K562 (cell line): ENCODE results near the gene NEMF. TPM values are rescaled to one million over a fixed set of nuclear protein-coding genes. Genes with fewer than 3 reads are reported as not detected.

Experiments
- ETV6 ChIP-seq, 3 experiments: fragments of 150-350 bp in 1 of 3; sonication (generic) in 1 of 3; formaldehyde crosslinking in 1 of 3; IDR thresholded peaks; 2 replicates each; pipeline versions ENCODE4 v1.6.1 to v1.8.0; 2014 to 2022; ENCODE audit warnings: borderline replicate concordance in 2 of 3, low read depth in 2 of 3, antibody characterized with exemption in 1 of 3, low read length in 1 of 3, mild to moderate bottlenecking in 1 of 3, missing genetic modification reagents in 1 of 3
- RBFOX2 ChIP-seq: fragments of 200-400 bp; formaldehyde crosslinking; IDR thresholded peaks from 2 replicates; pipeline ENCODE4 v1.6.1; 2017; ENCODE audit warnings: low read depth, mild to moderate bottlenecking, low read length, moderate library complexity
- SAP30 ChIP-seq: fragments of 200-600 bp; sonication (generic); IDR thresholded peaks from 2 replicates; pipeline ENCODE4 v1.6.1; 2012; ENCODE audit warnings: borderline replicate concordance, low read depth, mild to moderate bottlenecking, moderate library complexity, low read length, control low read depth, inconsistent platforms; ENCODE audit not compliant: insufficient read depth, poor library complexity, severe bottlenecking
- SIRT6 ChIP-seq: IDR thresholded peaks from one replicate; pipeline ENCODE4 v1.6.1; 2012; ENCODE audit warnings: low read depth, mild to moderate bottlenecking, control low read depth, inconsistent platforms, low read length, moderate library complexity
- polyA plus RNA-seq, 8 experiments: library from polyadenylated mRNA; depleted of rRNA in 4 of 8; stranded (reverse) in 5 of 8; unstranded in 3 of 8; fragments of >200 nt; fragmentation: Nextera tagmentation in 2 of 8; fragmentation: Illumina TruSeq in 1 of 8; extraction: Ambion mirVana in 2 of 8; extraction: Trizol in 1 of 8; gene quantifications; 2 replicates each; pipeline versions ENCODE4 v1.2.1 to v1.2.3, GENCODE V29; 2011 to 2014; ENCODE audit warnings: inconsistent platforms in 1 of 8, missing spikeins in 1 of 8
- total RNA-seq, 7 experiments: library from RNA; depleted of rRNA in 6 of 7; stranded (reverse); fragments of >200 nt in 6 of 7; fragmentation: Illumina TruSeq in 2 of 7; extraction: Trizol in 2 of 7; gene quantifications; 2 replicates each; pipeline versions ENCODE4 v1.2.1 to v1.2.3, GENCODE V29; 2011 to 2021; ENCODE audit warnings: low replicate concordance in 1 of 7
- TF ChIP-seq, protein P1 (sequence below), 2 experiments: fragments of 450-650 bp in 1 of 2; sonication (generic) in 1 of 2; formaldehyde crosslinking in 1 of 2; IDR thresholded peaks; 2 replicates each; pipeline versions ENCODE4 v1.7.1 to v1.9.0; 2016 to 2022; ENCODE audit warnings: inconsistent platforms in 1 of 2, mild to moderate bottlenecking in 1 of 2, missing genetic modification reagents in 1 of 2
- TF ChIP-seq, protein P2 (sequence below), 2 experiments: fragments of 150-350 bp in 1 of 2; IDR thresholded peaks; 2 replicates each; pipeline ENCODE4 v1.6.1; 2012 to 2016; ENCODE audit warnings: low read depth in 2 of 2, low read length in 2 of 2, mild to moderate bottlenecking in 1 of 2, moderate library complexity in 1 of 2
- TF ChIP-seq, protein P3 (sequence below): sonication (generic); formaldehyde crosslinking; IDR thresholded peaks from 2 replicates; pipeline ENCODE4 v1.8.0; 2022; ENCODE audit warnings: mild to moderate bottlenecking, missing genetic modification reagents
- TF ChIP-seq, protein P4 (sequence below): fragments of 200-800 bp; sonication (Bioruptor generic); IDR thresholded peaks from 2 replicates; pipeline ENCODE4 v1.6.1; 2017; ENCODE audit warnings: missing genetic modification characterization, missing compliant biosample characterization

The NEMF gene
- total and polyA plus RNA-seq, 9 of the 15 experiments (the other 6 are each of a cell fraction or from before 2014, with no cell fraction given) = 38.8 to 94.4 (median 61.0) TPM

DNA sequence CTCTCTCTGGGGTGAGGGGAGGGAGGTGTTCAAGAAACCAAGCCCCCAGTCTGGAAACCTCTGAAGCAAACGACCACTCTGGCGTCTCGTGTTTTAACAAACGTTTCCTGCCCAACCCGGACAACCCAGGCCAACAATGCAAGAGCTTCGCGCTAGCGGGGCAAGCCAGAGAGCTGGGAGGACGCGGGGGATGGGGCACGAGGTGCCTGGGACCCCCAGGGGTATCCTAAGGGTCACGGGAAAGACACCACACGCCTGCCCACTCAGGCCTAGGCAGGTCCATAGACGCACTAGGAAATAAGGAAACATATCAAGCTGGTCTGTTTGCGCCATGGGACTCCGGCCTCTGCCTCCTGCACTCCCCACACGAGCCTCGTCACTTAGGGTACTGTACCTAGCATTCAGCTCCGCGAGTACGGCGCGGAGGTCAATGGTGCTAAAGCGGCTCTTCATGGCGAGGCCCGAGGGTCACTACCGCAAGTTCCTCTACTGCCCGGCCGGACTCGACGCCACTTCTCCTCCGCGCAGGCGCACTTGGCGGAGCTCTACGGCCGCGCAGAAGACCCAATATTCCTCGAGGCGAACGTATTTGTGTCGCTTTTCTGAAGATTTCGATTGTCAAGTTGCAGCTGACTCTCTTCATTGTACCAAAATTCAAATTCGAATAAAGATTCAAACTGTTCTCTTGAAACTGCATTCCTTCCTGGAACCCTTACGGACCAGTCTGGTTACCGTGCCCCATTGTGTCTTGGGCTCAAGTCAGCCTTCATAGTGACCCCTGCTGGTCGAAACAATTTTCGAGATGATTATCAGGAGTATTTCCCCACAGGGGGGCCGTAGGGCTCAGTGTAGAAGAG lies at the start of gene NEMF (continued):
- TF ChIP-seq, protein P1, sequence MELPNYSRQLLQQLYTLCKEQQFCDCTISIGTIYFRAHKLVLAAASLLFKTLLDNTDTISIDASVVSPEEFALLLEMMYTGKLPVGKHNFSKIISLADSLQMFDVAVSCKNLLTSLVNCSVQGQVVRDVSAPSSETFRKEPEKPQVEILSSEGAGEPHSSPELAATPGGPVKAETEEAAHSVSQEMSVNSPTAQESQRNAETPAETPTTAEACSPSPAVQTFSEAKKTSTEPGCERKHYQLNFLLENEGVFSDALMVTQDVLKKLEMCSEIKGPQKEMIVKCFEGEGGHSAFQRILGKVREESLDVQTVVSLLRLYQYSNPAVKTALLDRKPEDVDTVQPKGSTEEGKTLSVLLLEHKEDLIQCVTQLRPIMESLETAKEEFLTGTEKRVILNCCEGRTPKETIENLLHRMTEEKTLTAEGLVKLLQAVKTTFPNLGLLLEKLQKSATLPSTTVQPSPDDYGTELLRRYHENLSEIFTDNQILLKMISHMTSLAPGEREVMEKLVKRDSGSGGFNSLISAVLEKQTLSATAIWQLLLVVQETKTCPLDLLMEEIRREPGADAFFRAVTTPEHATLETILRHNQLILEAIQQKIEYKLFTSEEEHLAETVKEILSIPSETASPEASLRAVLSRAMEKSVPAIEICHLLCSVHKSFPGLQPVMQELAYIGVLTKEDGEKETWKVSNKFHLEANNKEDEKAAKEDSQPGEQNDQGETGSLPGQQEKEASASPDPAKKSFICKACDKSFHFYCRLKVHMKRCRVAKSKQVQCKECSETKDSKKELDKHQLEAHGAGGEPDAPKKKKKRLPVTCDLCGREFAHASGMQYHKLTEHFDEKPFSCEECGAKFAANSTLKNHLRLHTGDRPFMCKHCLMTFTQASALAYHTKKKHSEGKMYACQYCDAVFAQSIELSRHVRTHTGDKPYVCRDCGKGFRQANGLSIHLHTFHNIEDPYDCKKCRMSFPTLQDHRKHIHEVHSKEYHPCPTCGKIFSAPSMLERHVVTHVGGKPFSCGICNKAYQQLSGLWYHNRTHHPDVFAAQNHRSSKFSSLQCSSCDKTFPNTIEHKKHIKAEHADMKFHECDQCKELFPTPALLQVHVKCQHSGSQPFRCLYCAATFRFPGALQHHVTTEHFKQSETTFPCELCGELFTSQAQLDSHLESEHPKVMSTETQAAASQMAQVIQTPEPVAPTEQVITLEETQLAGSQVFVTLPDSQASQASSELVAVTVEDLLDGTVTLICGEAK (IDR thresholded peaks at IDR 0.05) = 0 out of 2 replicates have a peak, but pooled peaks have one; percentile 32
- TF ChIP-seq, protein P1 (CRISPR knock-in tag; IDR thresholded peaks at IDR 0.05) = no peak
- TF ChIP-seq, protein P2, sequence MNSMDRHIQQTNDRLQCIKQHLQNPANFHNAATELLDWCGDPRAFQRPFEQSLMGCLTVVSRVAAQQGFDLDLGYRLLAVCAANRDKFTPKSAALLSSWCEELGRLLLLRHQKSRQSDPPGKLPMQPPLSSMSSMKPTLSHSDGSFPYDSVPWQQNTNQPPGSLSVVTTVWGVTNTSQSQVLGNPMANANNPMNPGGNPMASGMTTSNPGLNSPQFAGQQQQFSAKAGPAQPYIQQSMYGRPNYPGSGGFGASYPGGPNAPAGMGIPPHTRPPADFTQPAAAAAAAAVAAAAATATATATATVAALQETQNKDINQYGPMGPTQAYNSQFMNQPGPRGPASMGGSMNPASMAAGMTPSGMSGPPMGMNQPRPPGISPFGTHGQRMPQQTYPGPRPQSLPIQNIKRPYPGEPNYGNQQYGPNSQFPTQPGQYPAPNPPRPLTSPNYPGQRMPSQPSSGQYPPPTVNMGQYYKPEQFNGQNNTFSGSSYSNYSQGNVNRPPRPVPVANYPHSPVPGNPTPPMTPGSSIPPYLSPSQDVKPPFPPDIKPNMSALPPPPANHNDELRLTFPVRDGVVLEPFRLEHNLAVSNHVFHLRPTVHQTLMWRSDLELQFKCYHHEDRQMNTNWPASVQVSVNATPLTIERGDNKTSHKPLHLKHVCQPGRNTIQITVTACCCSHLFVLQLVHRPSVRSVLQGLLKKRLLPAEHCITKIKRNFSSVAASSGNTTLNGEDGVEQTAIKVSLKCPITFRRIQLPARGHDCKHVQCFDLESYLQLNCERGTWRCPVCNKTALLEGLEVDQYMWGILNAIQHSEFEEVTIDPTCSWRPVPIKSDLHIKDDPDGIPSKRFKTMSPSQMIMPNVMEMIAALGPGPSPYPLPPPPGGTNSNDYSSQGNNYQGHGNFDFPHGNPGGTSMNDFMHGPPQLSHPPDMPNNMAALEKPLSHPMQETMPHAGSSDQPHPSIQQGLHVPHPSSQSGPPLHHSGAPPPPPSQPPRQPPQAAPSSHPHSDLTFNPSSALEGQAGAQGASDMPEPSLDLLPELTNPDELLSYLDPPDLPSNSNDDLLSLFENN (IDR thresholded peaks at IDR 0.05; ENCODE audit: low read depth in 2 of 2, low read length in 2 of 2) = peak in 1 of 2 experiments; percentile 28; a peak in 1 of 4 replicates
- TF ChIP-seq SAP30 (peak; percentile 58), ETV6 (IDR thresholded peaks at IDR 0.05; ENCODE audit: borderline replicate concordance in 1 of 2, low read depth in 2 of 2, low read length in 1 of 2) (no peak), ETV6 (CRISPR knock-in tag; IDR thresholded peaks at IDR 0.05; ENCODE audit: borderline replicate concordance) (no peak), RBFOX2 (peak; percentile 91), SIRT6 (no peak)
- TF ChIP-seq, protein P3, sequence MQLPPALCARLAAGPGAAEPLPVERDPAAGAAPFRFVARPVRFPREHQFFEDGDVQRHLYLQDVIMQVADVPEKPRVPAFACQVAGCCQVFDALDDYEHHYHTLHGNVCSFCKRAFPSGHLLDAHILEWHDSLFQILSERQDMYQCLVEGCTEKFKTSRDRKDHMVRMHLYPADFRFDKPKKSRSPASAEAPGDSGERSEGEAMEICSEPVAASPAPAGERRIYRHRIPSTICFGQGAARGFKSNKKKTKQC (CRISPR knock-in tag) = peak; percentile 27; the same call in 1 of the 2 replicates
- TF ChIP-seq, protein P4, sequence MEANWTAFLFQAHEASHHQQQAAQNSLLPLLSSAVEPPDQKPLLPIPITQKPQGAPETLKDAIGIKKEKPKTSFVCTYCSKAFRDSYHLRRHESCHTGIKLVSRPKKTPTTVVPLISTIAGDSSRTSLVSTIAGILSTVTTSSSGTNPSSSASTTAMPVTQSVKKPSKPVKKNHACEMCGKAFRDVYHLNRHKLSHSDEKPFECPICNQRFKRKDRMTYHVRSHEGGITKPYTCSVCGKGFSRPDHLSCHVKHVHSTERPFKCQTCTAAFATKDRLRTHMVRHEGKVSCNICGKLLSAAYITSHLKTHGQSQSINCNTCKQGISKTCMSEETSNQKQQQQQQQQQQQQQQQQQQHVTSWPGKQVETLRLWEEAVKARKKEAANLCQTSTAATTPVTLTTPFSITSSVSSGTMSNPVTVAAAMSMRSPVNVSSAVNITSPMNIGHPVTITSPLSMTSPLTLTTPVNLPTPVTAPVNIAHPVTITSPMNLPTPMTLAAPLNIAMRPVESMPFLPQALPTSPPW = peak; percentile 94
